ENCODE measurements around the gene MAP4K2. TPM values are rescaled to one million over a fixed set of nuclear protein-coding genes. Genes with fewer than 3 reads are reported as not detected.

The MAP4K2 gene
- total RNA-seq, 1 donor from 2014 or later, result 14.0 TPM

GRCh38 chr11:64791781-64792291 lies 11.2 kb downstream of the MAP4K2 start:
- DNase-seq (ENCODE audit: low spot score), result no peak

GRCh38 chr11:64790205-64791095 lies 12.6 kb downstream of the MAP4K2 start:
- DNase-seq (ENCODE audit: low spot score), result no peak

DNA sequence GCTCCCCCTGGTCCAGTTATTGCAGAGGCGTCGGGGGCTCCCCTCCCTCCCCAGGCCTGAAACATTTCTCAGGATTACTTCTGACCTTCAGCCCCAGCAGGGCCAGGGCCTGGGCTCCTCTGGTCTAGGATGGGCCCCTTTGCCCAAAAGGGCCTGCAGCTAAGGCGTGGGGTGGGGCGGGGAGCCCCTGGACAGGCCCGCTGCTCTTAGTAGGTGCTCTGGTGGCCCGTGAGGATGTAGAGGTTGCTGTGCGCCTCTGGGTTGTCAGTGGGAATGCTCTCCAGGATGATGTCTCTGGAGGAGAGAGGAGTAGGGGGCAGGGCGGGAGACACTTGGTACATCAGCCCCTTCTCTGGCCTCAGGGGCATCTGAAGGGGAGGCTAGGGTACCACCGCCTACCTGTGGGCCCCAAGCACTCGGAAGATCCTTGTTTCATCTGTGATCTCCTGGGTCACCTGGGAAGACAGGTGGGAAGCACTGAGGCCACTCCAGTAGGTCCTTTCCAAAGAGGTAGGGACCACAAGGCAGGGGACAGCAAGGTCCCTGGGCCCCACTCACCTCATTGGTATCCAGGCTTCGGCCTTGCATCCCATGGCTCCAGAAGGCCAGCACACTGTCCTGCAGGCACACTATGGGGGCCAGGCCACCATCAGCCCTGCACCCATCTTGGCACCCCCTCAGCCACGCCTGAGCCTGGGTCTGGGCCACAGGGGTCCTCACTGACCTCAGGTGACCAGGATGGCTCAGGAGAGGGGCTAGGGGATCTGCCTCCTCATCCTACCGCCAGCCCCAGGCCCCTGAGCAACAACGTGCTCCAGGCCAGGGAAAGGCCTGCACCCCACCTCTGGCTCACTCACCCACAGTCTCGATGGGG lies 13.4 kb downstream of the MAP4K2 start:
- DNase-seq (ENCODE audit: low spot score), result no peak

- no peak for DNase-seq (ENCODE audit: low spot score)
Measured at GRCh38 chr11:64788321-64789215, 14.4 kb downstream of the MAP4K2 start.

DNA sequence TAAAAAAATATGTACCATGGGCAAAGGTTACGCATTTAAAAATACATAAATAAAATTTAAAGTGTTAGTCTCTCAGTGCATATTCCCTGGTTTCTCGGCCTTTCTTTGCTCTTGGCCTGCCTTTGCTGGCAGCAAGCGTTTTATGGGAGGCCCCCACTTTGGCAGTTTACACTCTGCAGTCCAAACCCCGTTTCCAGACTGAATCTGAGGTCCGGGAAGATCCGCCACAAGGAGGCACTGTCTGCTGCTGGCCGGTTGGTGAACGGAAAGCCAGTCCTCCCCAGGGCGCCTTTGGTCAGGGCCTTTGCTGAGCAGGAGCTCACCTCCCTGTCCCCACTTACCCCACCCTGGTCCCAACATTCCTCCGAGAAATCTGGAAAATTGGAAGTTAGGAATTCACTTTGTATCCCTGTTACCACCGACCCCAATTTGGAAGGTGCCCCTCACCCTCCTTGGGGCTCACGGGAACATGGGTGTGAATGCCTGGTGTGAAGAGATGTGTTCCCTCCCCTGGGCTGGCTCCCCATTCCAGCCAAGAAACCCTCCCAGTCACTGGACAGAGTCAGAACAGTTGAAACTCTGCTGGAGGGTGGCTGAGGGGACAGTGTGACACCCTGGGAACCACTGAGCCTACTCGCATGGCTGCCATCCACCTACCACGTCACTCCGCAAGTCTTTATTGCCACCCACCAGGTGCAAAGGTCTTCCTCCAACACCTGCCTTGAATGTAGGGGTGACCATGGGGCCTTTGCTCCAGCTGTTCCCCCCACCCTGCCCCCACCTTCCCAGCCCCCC lies 15.3 kb downstream of the MAP4K2 start:
- DNase-seq (ENCODE audit: low spot score), result peak; percentile 69

GRCh38 chr11:64786308-64786707 lies 16.7 kb downstream of the MAP4K2 start:
- no peak for DNase-seq (ENCODE audit: low spot score)

GRCh38 chr11:64784813-64785581 lies 18.0 kb downstream of the MAP4K2 start:
- DNase-seq (ENCODE audit: low spot score), result no peak

GRCh38 chr11:64778473-64779298 lies 24.3 kb downstream of the MAP4K2 start, which contains the start of gene SF1:
TSS of gene SF1 (minus strand) at chr11:64778542. CDS start at chr11:64778392, 150 bp downstream.
- DNase-seq (ENCODE audit: low spot score), result peak; percentile 100

DNA sequence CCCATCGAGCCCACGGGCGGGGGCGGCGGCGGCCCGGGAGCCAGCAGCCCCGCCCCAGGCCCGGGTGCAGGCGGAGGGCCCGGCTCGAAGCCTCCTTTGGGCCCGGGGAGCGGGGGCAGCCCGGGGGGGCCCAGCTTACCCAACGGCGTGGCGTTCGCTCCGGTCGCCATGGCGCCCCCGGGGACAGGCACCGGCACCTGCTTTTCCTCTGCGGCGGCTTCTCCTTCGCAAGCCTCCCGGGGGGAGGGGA lies 24.9 kb downstream of the MAP4K2 start:
- no peak for DNase-seq (ENCODE audit: low spot score)

DNA sequence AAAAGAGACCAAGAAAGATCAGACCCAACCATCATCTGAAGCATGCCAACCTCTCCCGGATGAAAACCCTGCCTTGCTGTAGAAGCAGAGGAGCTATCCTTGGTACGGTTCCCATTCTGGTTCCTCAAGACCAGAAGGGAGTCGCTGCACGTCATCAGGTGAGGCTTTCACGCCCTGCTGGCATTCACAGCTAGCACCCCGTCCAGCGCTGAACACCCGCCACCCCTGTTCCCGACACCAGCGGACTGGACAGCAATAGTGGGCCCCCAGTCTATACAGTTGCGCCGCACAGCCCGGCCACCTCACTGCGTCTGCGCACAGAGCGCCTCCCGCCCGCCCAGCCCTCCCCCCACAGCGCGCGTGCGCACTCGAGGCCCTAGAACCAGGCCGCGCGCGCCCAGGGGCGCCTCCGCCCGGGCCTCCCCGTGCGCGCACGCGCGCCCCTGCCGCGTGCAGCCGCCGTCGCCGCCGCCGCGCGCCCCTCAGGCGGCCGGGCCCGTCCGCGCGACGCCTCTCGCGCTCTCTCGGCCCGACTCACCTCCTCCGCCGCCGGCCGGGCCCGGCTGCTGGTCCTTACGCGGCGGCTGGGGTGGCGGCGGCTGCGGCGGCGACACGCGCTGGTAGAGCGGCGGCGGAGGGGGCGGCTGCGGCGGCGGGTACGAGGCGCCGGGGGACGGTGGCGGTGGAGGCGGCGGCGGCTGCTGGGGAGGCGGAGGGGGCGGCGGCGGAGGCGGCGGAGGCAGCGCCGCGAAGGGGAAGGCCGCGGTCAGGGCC lies 25.4 kb downstream of the MAP4K2 start:
- peak; percentile 80 for DNase-seq (ENCODE audit: low spot score)

DNA sequence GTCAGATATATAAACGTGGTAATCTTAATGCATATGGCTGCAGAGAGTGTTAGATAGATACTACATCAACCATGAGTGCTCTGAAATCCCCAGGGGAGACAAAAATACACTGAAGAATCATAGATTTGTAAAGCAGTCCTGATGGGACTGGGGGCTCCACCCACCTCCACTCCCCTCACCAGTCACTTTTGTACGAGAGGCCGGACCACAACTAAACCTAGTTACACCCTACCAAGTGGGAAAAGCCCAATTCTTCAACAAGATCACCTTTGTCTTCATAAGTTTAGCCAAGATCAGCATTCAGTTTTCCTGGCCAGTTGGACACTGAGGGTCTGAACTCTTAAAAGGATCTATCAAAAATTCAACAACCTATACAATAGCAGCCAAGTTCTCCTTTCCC lies 26.1 kb downstream of the MAP4K2 start:
- DNase-seq (ENCODE audit: low spot score), result no peak

- DNase-seq (ENCODE audit: low spot score), result no peak
Measured at GRCh38 chr11:64776425-64776824, 26.6 kb downstream of the MAP4K2 start.

DNA sequence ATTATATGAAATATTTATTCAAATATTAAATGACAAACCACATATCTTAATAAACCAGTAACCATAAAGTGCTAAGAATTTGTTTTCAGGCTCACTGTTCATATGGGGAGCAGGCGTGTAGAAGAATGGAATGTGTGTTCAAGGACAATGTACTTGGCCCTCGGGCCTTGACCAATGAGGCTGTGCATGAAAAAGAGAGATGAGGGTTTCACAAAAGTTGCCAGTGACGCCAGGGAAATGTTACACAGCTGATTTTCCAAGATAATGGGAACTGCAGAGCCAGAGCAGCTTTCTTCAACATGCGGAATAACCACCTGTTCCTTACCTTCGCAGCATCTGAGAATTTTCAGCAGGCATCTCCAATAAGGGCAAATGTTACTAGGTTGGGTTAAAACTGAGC lies 28.9 kb downstream of the MAP4K2 start:
- no peak for DNase-seq (ENCODE audit: low spot score)

DNA sequence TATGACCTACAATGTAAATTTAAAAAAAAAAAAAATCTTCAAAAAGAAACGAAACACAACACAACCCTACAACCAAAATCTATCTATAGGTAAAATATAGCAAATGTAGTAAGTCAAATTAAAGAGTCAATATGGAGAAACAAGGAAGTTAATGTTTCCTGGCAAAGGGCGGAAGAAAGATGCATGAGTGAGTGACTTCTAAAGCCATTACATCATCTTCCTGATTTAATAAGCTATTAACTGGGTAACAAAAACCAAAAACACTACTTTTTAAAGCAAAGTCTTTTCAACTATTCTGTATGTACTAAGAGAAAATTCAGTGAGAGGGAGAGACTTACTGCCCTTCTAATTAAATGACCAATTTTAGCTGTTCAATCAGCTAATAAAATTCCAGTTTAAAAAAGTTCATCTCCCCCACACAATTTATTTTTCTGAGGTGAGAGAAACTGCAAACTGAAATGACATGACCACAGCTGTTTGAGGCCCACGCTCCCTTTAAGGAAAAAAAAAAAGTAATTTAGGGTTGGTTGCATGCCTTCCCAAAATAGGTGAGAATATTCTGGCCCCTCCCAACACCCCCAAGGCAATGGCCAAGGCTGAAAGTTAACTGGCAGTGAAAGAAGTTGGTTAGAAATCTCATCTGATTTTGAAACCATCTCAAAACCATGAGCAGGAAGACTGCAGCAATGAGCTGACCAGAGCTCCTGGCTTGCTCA lies 30.6 kb downstream of the MAP4K2 start:
- DNase-seq (ENCODE audit: low spot score), result no peak

GRCh38 chr11:64771861-64772260 lies 31.2 kb downstream of the MAP4K2 start:
- no peak for DNase-seq (ENCODE audit: low spot score)

DNA sequence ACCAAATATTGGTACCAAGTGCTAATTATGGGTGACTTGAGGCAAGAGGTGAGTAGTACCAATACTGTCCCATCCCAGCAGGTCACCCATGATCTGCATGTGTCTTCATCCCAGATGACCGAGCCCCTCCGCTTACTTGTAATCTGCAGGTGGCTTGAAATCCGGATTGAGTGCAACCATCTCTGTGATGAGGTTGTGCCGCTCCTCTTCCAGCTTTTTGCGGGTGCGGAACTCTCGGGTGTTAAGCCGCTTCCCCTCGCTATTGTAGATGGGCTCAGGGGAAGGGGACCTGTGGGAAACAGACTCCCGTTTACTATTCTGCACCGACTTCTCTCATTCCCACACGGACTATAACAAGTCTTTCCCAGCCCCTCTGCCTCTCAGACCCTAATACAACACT lies 32.9 kb downstream of the MAP4K2 start:
- no peak for DNase-seq (ENCODE audit: low spot score)

DNA sequence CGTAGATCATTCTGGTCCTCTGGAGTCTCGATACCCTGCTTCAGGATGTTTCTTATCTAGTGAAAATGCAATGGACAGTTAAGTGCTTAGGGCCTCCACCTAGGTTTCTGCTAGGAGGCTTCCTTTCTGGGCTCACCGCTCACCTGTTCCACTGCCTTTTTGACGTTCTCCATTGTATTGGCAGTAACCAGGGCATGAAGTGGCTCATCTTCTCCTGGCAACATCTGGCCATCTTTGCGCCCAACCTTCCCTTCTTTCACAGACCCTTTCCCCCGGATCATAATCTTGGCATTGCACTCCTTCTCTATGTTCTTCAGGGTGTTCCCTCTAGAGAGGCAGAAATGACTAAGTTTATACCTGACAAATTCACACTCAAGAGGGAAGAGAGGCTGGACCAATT lies 33.7 kb downstream of the MAP4K2 start:
- DNase-seq (ENCODE audit: low spot score), result no peak

GRCh38 chr11:64768300-64768694 lies 34.7 kb downstream of the MAP4K2 start:
- no peak for DNase-seq (ENCODE audit: low spot score)
